IMR-90 (cell line): Measurements from ENCODE around the gene COL25A1. TPM values are rescaled to one million over a fixed set of nuclear protein-coding genes. Genes with fewer than 3 reads are reported as not detected.
"Not testable (repeated sequence)": the region's sequence is repeated elsewhere in the genome, so short reads cannot be mapped to it uniquely, and the experiment has no call there.

Source experiments
- ATAC-seq: fragments of 200-7000 bp; cut with Tn5 transposase; 2 replicates; pipeline ENCODE4 v1.9.1; 2020; ENCODE audit warnings: low read depth, mild to moderate bottlenecking, moderate library complexity
- BruUV-seq: library from RNA; stranded (reverse); fragments of 400-500 nt; replicated peaks from 2 replicates; lab custom pipeline; 2021; lab: Mats Ljungman, UMichigan
- CTCF ChIA-PET: fragments of 300-600 bp; formaldehyde crosslinking; extraction: SDS; loops from one replicate; lab custom pipeline; 2021; ENCODE audit warnings: antibody characterized with exemption; lab: Yijun Ruan, JAX
- POLR2A ChIA-PET: fragments of 300-600 bp; sonication (Branson Sonifier 250); formaldehyde crosslinking; loops from one replicate; lab custom pipeline; 2022; ENCODE audit warnings: antibody characterized with exemption; ENCODE audit not compliant: unreplicated experiment; lab: Charles Lee
- DNase-seq: peaks from one replicate; pipeline ENCODE4 v3.0.0; 2013
- H2AFZ ChIP-seq: replicated peaks from 2 replicates; pipeline ENCODE3; 2013; ENCODE audit warnings: low read length, mild to moderate bottlenecking; ENCODE audit not compliant: poor library complexity
- H2AK5ac ChIP-seq: 2 replicates; pipeline ENCODE4 v1.6.1; 2013; ENCODE audit warnings: low read depth, low read length, inconsistent platforms
- H2AK9ac ChIP-seq: replicated peaks from 2 replicates; pipeline ENCODE3; 2013; ENCODE audit warnings: mild to moderate bottlenecking, low read depth, low read length, moderate library complexity; ENCODE audit not compliant: poor library complexity
- H2BK120ac ChIP-seq: 2 replicates; pipeline ENCODE4 v1.6.1; 2013; ENCODE audit warnings: low read depth, low read length, inconsistent platforms
- H2BK15ac ChIP-seq: 3 replicates; pipeline ENCODE4 v1.6.1; 2013; ENCODE audit warnings: low read depth, low read length, inconsistent platforms
- H2BK20ac ChIP-seq: 2 replicates; pipeline ENCODE4 v1.6.1; 2013; ENCODE audit warnings: low read depth, mild to moderate bottlenecking, inconsistent platforms, low read length, moderate library complexity
- H2BK5ac ChIP-seq: 2 replicates; pipeline ENCODE4 v1.6.1; 2013; ENCODE audit warnings: mild to moderate bottlenecking, low read depth, low read length, inconsistent platforms; ENCODE audit not compliant: poor library complexity, severe bottlenecking
- H3K14ac ChIP-seq: replicated peaks from 2 replicates; pipeline ENCODE4 v1.6.1; 2013; ENCODE audit warnings: low read depth, low read length, inconsistent platforms
- H3K18ac ChIP-seq: 2 replicates; pipeline ENCODE4 v1.6.1; 2013; ENCODE audit warnings: low read depth, low read length, control low read depth
- H3K23ac ChIP-seq: 2 replicates; pipeline ENCODE4 v1.6.1; 2013; ENCODE audit warnings: low read depth, low read length, inconsistent platforms
- H3K27ac ChIP-seq: 2 replicates; pipeline ENCODE4 v1.5.1; 2013; ENCODE audit warnings: mild to moderate bottlenecking, control low read depth, low read length; ENCODE audit not compliant: insufficient read depth
- H3K27me3 ChIP-seq: 2 replicates; pipeline ENCODE4 v1.6.1; 2013; ENCODE audit warnings: low read length; ENCODE audit not compliant: control insufficient read depth, insufficient read depth
- H3K36me3 ChIP-seq: 2 replicates; pipeline ENCODE4 v1.6.1; 2013; ENCODE audit warnings: low read length, mixed read lengths; ENCODE audit not compliant: control insufficient read depth, insufficient read depth
- H3K4ac ChIP-seq: 2 replicates; pipeline ENCODE4 v1.6.1; 2013; ENCODE audit warnings: low read depth, low read length, inconsistent platforms
- H3K4me1 ChIP-seq: 2 replicates; pipeline ENCODE4 v1.6.1; 2013; ENCODE audit warnings: low read length, mixed read lengths; ENCODE audit not compliant: control insufficient read depth, insufficient read depth
- H3K4me2 ChIP-seq: 2 replicates; pipeline ENCODE4 v1.6.1; 2013; ENCODE audit warnings: low read depth, mild to moderate bottlenecking, control low read depth, low read length, moderate library complexity
- H3K4me3 ChIP-seq: 2 replicates; pipeline ENCODE4 v1.5.1; 2013; ENCODE audit warnings: low read depth, mild to moderate bottlenecking, control low read depth, low read length, moderate library complexity; ENCODE audit not compliant: insufficient read depth
- H3K56ac ChIP-seq: 2 replicates; pipeline ENCODE4 v1.6.1; 2013; ENCODE audit warnings: low read length, inconsistent platforms; ENCODE audit not compliant: insufficient read depth; ENCODE audit errors: extremely low read depth
- H3K79me1 ChIP-seq, 2 experiments: 2 replicates each; pipeline ENCODE4 v1.6.1; 2013; ENCODE audit warnings: low read length in 2 of 2, inconsistent platforms in 1 of 2, low read depth in 1 of 2
- H3K9ac ChIP-seq: 2 replicates; pipeline ENCODE4 v1.6.1; 2013; ENCODE audit warnings: low read depth, low read length, control low read depth
- H3K9me1 ChIP-seq: 2 replicates; pipeline ENCODE4 v1.6.1; 2013; ENCODE audit warnings: low read length, inconsistent platforms; ENCODE audit not compliant: insufficient read depth
- H3K9me3 ChIP-seq: 2 replicates; pipeline ENCODE4 v1.6.1; 2013; ENCODE audit warnings: low read length; ENCODE audit not compliant: control insufficient read depth, insufficient read depth
- H4K20me1 ChIP-seq: 2 replicates; pipeline ENCODE4 v1.6.1; 2013; ENCODE audit warnings: low read length, inconsistent platforms; ENCODE audit not compliant: insufficient read depth
- H4K5ac ChIP-seq: 2 replicates; pipeline ENCODE4 v1.6.1; 2013; ENCODE audit warnings: mild to moderate bottlenecking, low read depth, low read length, control low read depth
- H4K8ac ChIP-seq, 2 experiments: 2 replicates each; pipeline ENCODE4 v1.6.1; 2013; ENCODE audit warnings: low read depth in 2 of 2, low read length in 2 of 2, control low read depth in 1 of 2, inconsistent platforms in 1 of 2
- H4K91ac ChIP-seq: 2 replicates; pipeline ENCODE4 v1.6.1; 2013; ENCODE audit warnings: low read depth, low read length, inconsistent platforms; ENCODE audit not compliant: insufficient read depth
- RFX5 ChIP-seq: IDR thresholded peaks from 2 replicates; pipeline ENCODE4 v1.8.0; 2012; ENCODE audit warnings: low read depth, mild to moderate bottlenecking, low read length, moderate library complexity
- WGBS, 2 experiments: methylation state at CpG; one replicate each; pipeline versions ENCODE4 v1.1.5 to v1.1.7; 2013; ENCODE audit warnings: missing lambda C conversion rate in 2 of 2; ENCODE audit not compliant: insufficient read length in 1 of 2; ENCODE audit errors: extremely low coverage in 2 of 2; 5-methylcytosine and 5-hydroxymethylcytosine counted together
- dilution Hi-C: fragments of 300-500 bp; cut with HindIII; formaldehyde crosslinking; loops from one replicate; pipeline ENCODE4 v1.14.3; 2018; ENCODE audit warnings: low sequenced_read_pairs; ENCODE audit not compliant: unreplicated experiment
- in situ Hi-C: fragments of 300-500 bp; cut with MboI; formaldehyde crosslinking; loops from 3 replicates; pipeline ENCODE4 v1.14.3; 2019; ENCODE audit warnings: low sequenced_read_pairs, inconsistent platforms, mixed read lengths
- intact Hi-C: fragments of 100-400 bp; cut with micrococcal nuclease; formaldehyde crosslinking; loops from 2 replicates; pipeline ENCODE4 v1.10.0; 2022
- polyA plus RNA-seq, 3 experiments: library from polyadenylated mRNA; depleted of rRNA; stranded (reverse); fragments of >200 nt; gene quantifications; 2 replicates each; pipeline ENCODE4 v1.2.3, GENCODE V29; 2012; ENCODE audit warnings: low replicate concordance in 1 of 3
- total RNA-seq: library from RNA; depleted of rRNA; stranded (reverse); fragments of >200 nt; gene quantifications from 2 replicates; pipeline ENCODE4 v1.2.3, GENCODE V29; 2012

COL25A1 gene
- total and polyA plus RNA-seq, 2 of the 4 experiments (the other 2 are of a cell fraction): under 0.01 to 0.05 TPM

DNA sequence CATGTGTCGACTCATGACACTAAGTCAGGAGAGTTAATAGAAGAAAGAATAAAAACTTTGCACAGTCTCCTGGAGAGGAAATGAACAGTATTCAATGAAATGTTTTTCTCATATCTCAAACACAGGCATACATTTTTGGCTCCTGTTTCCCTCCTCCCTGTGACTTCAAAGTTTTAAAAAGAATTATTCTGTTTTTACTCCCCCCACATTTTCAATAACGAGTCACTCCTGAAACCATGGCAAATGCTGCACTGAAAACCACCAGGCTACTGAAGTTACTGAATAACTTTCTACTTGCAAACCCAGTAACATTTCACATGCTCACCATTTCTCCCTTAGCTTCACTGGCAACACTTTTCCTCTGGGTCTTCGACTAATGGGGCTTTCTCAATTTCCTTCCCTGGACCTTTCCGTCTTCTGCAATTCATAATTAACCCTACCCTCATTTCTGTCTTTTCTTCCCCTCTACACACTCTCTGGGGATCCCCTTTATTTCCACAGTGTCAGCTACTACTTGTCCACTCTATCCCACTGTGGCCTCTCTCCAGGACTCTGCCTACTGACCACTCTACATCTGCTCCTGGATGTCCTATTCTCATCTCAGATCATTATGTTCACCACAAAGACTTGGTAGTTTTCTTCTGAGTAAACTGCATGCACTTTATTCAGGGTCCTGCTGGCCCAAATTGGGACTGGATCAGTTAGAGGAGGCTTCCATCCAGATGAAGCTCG, 313.8 kb downstream of the COL25A1 start:
- no TSS peak for BruUV-seq
- H3K27ac ChIP-seq: no peak overlapping the region
- no peak overlapping the region for H3K9ac ChIP-seq
- no peak overlapping the region for H3K14ac ChIP-seq
- no peaks in the 10 kb centered on the region for H4K20me1 ChIP-seq
- H3K9me1 ChIP-seq: no peaks in the 10 kb centered on the region
- no peak overlapping the region for H2BK5ac ChIP-seq
- H3K4me2 ChIP-seq: no peak overlapping the region
- H3K79me1 ChIP-seq: no peaks in the 10 kb centered on the region
- WGBS, 2 experiments: 90% methylated on average over 3 of the region's 5 CpGs; no CpG with 5 or more reads in 1 of the 2 experiments
- dilution Hi-C loops: no loop called here
- no peaks in the 10 kb centered on the region; the same call in 1 of the 2 replicates for H3K4me1 ChIP-seq
- intact Hi-C loops: no loop called here
- in situ Hi-C loops: no loop called here
- no peaks in the 10 kb centered on the region for H3K27me3 ChIP-seq
- no peak overlapping the region for H3K23ac ChIP-seq
- no peak overlapping the region for H2AK5ac ChIP-seq
- no peak overlapping the region for H2BK120ac ChIP-seq
- no peak overlapping the region for H2AK9ac ChIP-seq
- H2AFZ ChIP-seq: no peak overlapping the region
- H3K56ac ChIP-seq: no peak overlapping the region
- ChIA-PET POLR2A (no interaction called here), CTCF (no interaction called here)
- DNase-seq (peak; percentile 59), ATAC-seq (peak; percentile 55)
- 0 out of 3 replicates have a peak overlapping the region, but pooled peaks have one; percentile 45 for H2BK15ac ChIP-seq
- no peaks in the 10 kb centered on the region for H3K36me3 ChIP-seq
- no peak overlapping the region for H2BK20ac ChIP-seq
- H4K5ac ChIP-seq: no peak overlapping the region
- no peak overlapping the region for H4K91ac ChIP-seq
- no peak overlapping the region for H3K4ac ChIP-seq
- no peak overlapping the region for H4K8ac ChIP-seq
- TF ChIP-seq RFX5: no peak
- H3K9me3 ChIP-seq: no peaks in the 10 kb centered on the region
- H3K4me3 ChIP-seq: no peak overlapping the region
- H3K18ac ChIP-seq: no peak overlapping the region

DNA sequence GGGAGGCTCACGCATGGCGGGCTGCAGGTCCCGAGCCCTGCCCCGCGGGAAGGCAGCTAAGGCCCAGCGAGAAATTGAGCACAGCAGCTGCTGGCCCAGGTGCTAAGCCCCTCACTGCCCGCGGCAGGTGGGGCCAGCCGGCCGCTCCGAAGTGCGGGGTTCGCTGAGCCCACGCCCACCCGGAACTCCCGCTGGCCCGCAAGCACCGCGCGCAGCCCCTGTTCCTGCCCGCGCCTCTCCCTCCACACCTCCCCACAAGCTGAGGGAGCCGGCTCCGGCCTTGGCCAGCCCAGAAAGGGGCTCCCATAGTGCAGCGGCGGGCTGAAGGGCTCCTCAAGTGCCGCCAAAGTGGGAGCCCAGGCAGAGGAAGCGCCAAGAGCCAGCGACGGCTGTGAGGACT, 318.0 kb downstream of the COL25A1 start:
- 100% methylated on average over 8 of the region's 30 CpGs; no CpG with 5 or more reads in 1 of the 2 experiments for WGBS, 2 experiments
- H4K91ac ChIP-seq, H3K9me3 ChIP-seq, H2BK15ac ChIP-seq, H3K27ac ChIP-seq, H3K4me2 ChIP-seq, ATAC-seq, H3K23ac ChIP-seq, H3K18ac ChIP-seq, H3K4me1 ChIP-seq, H3K9ac ChIP-seq, H2AFZ ChIP-seq, H2BK120ac ChIP-seq, H3K14ac ChIP-seq, H3K56ac ChIP-seq, H4K8ac ChIP-seq, POLR2A ChIA-PET, H2AK9ac ChIP-seq, H3K4ac ChIP-seq, H4K20me1 ChIP-seq, DNase-seq, H2BK20ac ChIP-seq, H3K9me1 ChIP-seq, H4K5ac ChIP-seq, CTCF ChIA-PET, H3K27me3 ChIP-seq, in situ Hi-C loops, H3K4me3 ChIP-seq, H3K36me3 ChIP-seq, BruUV-seq, H2BK5ac ChIP-seq, intact Hi-C loops, H3K79me1 ChIP-seq, H2AK5ac ChIP-seq, dilution Hi-C loops: not testable (repeated sequence)
